Measurements from ENCODE around the gene LRRC61. TPM values are rescaled to one million over a fixed set of nuclear protein-coding genes. Genes with fewer than 3 reads are reported as not detected.

LRRC61 gene
- total RNA-seq, 1 donor from 2014 or later, result 4.4 TPM

- no peak for DNase-seq (ENCODE audit: low spot score)
- intact Hi-C loops (cut with DNase I), result no loop called here
Observed at GRCh38 chr7:150365194-150365593, 42.0 kb downstream of the LRRC61 start.

GRCh38 chr7:150365673-150366398 is 42.7 kb downstream of the LRRC61 start:
- intact Hi-C loops (cut with DNase I), result no loop called here

GRCh38 chr7:150367677-150368095 is 44.5 kb downstream of the LRRC61 start:
- no peak for DNase-seq (ENCODE audit: low spot score)
- intact Hi-C loops (cut with DNase I), result loop anchor here (1.0 kb wide), 1 partner anchor 38 kb away; a partner anchor contains a TSS

More at GRCh38 chr7:150365673-150366398, 42.7 kb downstream of the LRRC61 start:
- DNase-seq (ENCODE audit: low spot score), result no peak

GRCh38 chr7:150368096-150368883 is 45.1 kb downstream of the LRRC61 start, which contains the start of gene REPIN1:
TSS of gene REPIN1 (plus strand) at chr7:150368822. CDS start at chr7:150369712, 890 bp downstream.
- intact Hi-C loops (cut with DNase I), result loop anchor here (1.0 kb wide), 1 partner anchor 37 kb away; a partner anchor contains a TSS

GRCh38 chr7:150368884-150369747 is 46.0 kb downstream of the LRRC61 start:
- intact Hi-C loops (cut with DNase I), result loop anchor here (1.0 kb wide), 1 partner anchor 36 kb away; a partner anchor contains a TSS

More at GRCh38 chr7:150368096-150368883, 45.1 kb downstream of the LRRC61 start, which contains the start of gene REPIN1:
- peak; percentile 96 for DNase-seq (ENCODE audit: low spot score)

GRCh38 chr7:150369748-150370501 is 46.8 kb downstream of the LRRC61 start:
- no peak for DNase-seq (ENCODE audit: low spot score)
- intact Hi-C loops (cut with DNase I), result no loop called here

More at GRCh38 chr7:150368884-150369747, 46.0 kb downstream of the LRRC61 start:
- DNase-seq (ENCODE audit: low spot score), result peak; percentile 86

GRCh38 chr7:150370612-150371071 is 47.5 kb downstream of the LRRC61 start:
- no peak for DNase-seq (ENCODE audit: low spot score)
- intact Hi-C loops (cut with DNase I), result no loop called here

GRCh38 chr7:150371131-150371995 is 48.2 kb downstream of the LRRC61 start:
- DNase-seq (ENCODE audit: low spot score), result no peak
- intact Hi-C loops (cut with DNase I), result no loop called here

- DNase-seq (ENCODE audit: low spot score), result no peak
- intact Hi-C loops (cut with DNase I), result no loop called here
Observed at GRCh38 chr7:150371996-150372270, 48.8 kb downstream of the LRRC61 start.

GRCh38 chr7:150372271-150373048 is 49.3 kb downstream of the LRRC61 start:
- DNase-seq (ENCODE audit: low spot score), result no peak
- intact Hi-C loops (cut with DNase I), result no loop called here

- intact Hi-C loops (cut with DNase I), result no loop called here
- no peak for DNase-seq (ENCODE audit: low spot score)
Observed at GRCh38 chr7:150373049-150373801, 50.1 kb downstream of the LRRC61 start.

GRCh38 chr7:150374026-150374425 is 50.9 kb downstream of the LRRC61 start:
- intact Hi-C loops (cut with DNase I), result no loop called here
- DNase-seq (ENCODE audit: low spot score), result no peak

- intact Hi-C loops (cut with DNase I), result no loop called here
- no peak for DNase-seq (ENCODE audit: low spot score)
Observed at GRCh38 chr7:150374472-150374871, 51.3 kb downstream of the LRRC61 start.

GRCh38 chr7:150375662-150376521 is 52.7 kb downstream of the LRRC61 start:
- DNase-seq (ENCODE audit: low spot score), result no peak
- intact Hi-C loops (cut with DNase I), result no loop called here

- intact Hi-C loops (cut with DNase I), result no loop called here
- DNase-seq (ENCODE audit: low spot score), result no peak
Observed at GRCh38 chr7:150376560-150376959, 53.4 kb downstream of the LRRC61 start.

- no peak for DNase-seq (ENCODE audit: low spot score)
- intact Hi-C loops (cut with DNase I), result no loop called here
Observed at GRCh38 chr7:150377196-150377595, 54.0 kb downstream of the LRRC61 start.

All from cardiac septum (tissue), 1 donor.